ENCODE data around the gene KIFBP.

The KIFBP gene

GRCh38 chr10:68987611-68988010 is 992 bp upstream of the KIFBP start:
- TF ChIP-seq MAX (IDR thresholded peaks at IDR 0.05) (no peak), TAF1 (IDR thresholded peaks at IDR 0.05; ENCODE audit: low read depth) (no peak), REST (IDR thresholded peaks at IDR 0.05; ENCODE audit: low read depth) (no peak), RAD21 (IDR thresholded peaks at IDR 0.05; ENCODE audit: low read depth) (no peak), TCF12 (IDR thresholded peaks at IDR 0.05; ENCODE audit: low read depth) (no peak), FOXM1 (IDR thresholded peaks at IDR 0.05; ENCODE audit: borderline replicate concordance, low read depth) (no peak), CEBPB (IDR thresholded peaks at IDR 0.05) (no peak)

GRCh38 chr10:68989317-68989990 is 851 bp downstream of the KIFBP start:
- TF ChIP-seq EGR1 (IDR thresholded peaks at IDR 0.05), result no peak

GRCh38 chr10:68992636-68993440 is 4.2 kb downstream of the KIFBP start:
- no peak for TF ChIP-seq ZBTB7A (IDR thresholded peaks at IDR 0.05; ENCODE audit: low read depth)
- TF ChIP-seq MAX (IDR thresholded peaks at IDR 0.05), result no peak
- TF ChIP-seq REST (IDR thresholded peaks at IDR 0.05; ENCODE audit: low read depth), result no peak
- no peak for TF ChIP-seq NFIC (IDR thresholded peaks at IDR 0.05)
- TF ChIP-seq CEBPB (IDR thresholded peaks at IDR 0.05), result no peak
- no peak for TF ChIP-seq EGR1 (IDR thresholded peaks at IDR 0.05)
- no peak for TF ChIP-seq CREB1 (IDR thresholded peaks at IDR 0.05; ENCODE audit: low read depth)
- no peak for TF ChIP-seq TAF1 (IDR thresholded peaks at IDR 0.05; ENCODE audit: low read depth)
- no peak for TF ChIP-seq TEAD4 (IDR thresholded peaks at IDR 0.05)
- no peak for TF ChIP-seq USF1 (IDR thresholded peaks at IDR 0.05)
- no peak for TF ChIP-seq RAD21 (IDR thresholded peaks at IDR 0.05; ENCODE audit: low read depth)
- TF ChIP-seq FOXM1 (IDR thresholded peaks at IDR 0.05; ENCODE audit: borderline replicate concordance, low read depth), result no peak
- no peak for TF ChIP-seq EP300 (IDR thresholded peaks at IDR 0.05; ENCODE audit: borderline replicate concordance)
- TF ChIP-seq YY1 (IDR thresholded peaks at IDR 0.05; ENCODE audit: low read depth), result no peak

GRCh38 chr10:68997211-68997610 is 8.6 kb downstream of the KIFBP start:
- TF ChIP-seq FOXM1 (IDR thresholded peaks at IDR 0.05; ENCODE audit: borderline replicate concordance, low read depth) (no peak), EP300 (IDR thresholded peaks at IDR 0.05; ENCODE audit: borderline replicate concordance) (no peak), CREB1 (IDR thresholded peaks at IDR 0.05; ENCODE audit: low read depth) (no peak), EGR1 (IDR thresholded peaks at IDR 0.05) (no peak), YY1 (IDR thresholded peaks at IDR 0.05; ENCODE audit: low read depth) (no peak), CEBPB (IDR thresholded peaks at IDR 0.05) (no peak), ZBTB7A (IDR thresholded peaks at IDR 0.05; ENCODE audit: low read depth) (no peak), REST (IDR thresholded peaks at IDR 0.05; ENCODE audit: low read depth) (no peak), NFIC (IDR thresholded peaks at IDR 0.05) (no peak), TEAD4 (IDR thresholded peaks at IDR 0.05) (no peak), RAD21 (IDR thresholded peaks at IDR 0.05; ENCODE audit: low read depth) (no peak)

- peak; percentile 46 for TF ChIP-seq RAD21 (IDR thresholded peaks at IDR 0.05; ENCODE audit: low read depth)
- no peak for TF ChIP-seq CEBPB (IDR thresholded peaks at IDR 0.05)
Measured at GRCh38 chr10:69004821-69005220, 16.2 kb downstream of the KIFBP start.
